Gastroesophageal sphincter (tissue), 3 donors: ENCODE data around the gene LSR.

Source experiments
- CTCF ChIP-seq, 4 experiments: fragments of 200-600 bp in 2 of 4; fragments of 450-650 bp in 2 of 4; sonication (generic) in 1 of 4; IDR thresholded peaks; one replicate each; pipeline ENCODE4 v1.5.1; 2017 to 2019; ENCODE audit warnings: antibody characterized with exemption in 4 of 4, mild to moderate bottlenecking in 2 of 4, moderate library complexity in 2 of 4
- EP300 ChIP-seq: sonication (generic); formaldehyde crosslinking; IDR thresholded peaks from one replicate; pipeline ENCODE4 v1.6.1; 2017; ENCODE audit warnings: antibody characterized with exemption, mild to moderate bottlenecking

GRCh38 chr19:35271546-35271945, 22.7 kb downstream of the LSR start:
- no peak for TF ChIP-seq EP300
- no peak for TF ChIP-seq CTCF (IDR thresholded peaks at IDR 0.05)
